ENCODE results near the gene EFCAB8. TPM values are rescaled to one million over a fixed set of nuclear protein-coding genes. Genes with fewer than 3 reads are reported as not detected.

The EFCAB8 gene
- total RNA-seq, 2 experiments from 2014 or later = not detected

GRCh38 chr20:32982617-32983458 lies 124.1 kb downstream of the EFCAB8 start:
- Histone ChIP-seq H3K4me3 (ENCODE audit: low read depth, low read length, poor library complexity, severe bottlenecking) (no peak overlapping the region), H4K20me1 (ENCODE audit: insufficient read depth, low read length) (no peaks in the 10 kb centered on the region), H3K79me2 (ENCODE audit: insufficient read depth, low read depth, low read length) (no peaks in the 10 kb centered on the region), H3K4me2 (ENCODE audit: low read length) (no peak overlapping the region), H2AFZ (ENCODE audit: low read length) (no peak overlapping the region), H3K9me2 (ENCODE audit: insufficient read depth, low read length) (no peaks in the 10 kb centered on the region), H3K9me3 (ENCODE audit: low read length) (no peaks in the 10 kb centered on the region), H3K4me1 (ENCODE audit: insufficient read depth, low read length, poor library complexity, severe bottlenecking) (no peaks in the 10 kb centered on the region), H3K36me3 (ENCODE audit: insufficient read depth, low read length) (no peaks in the 10 kb centered on the region), H3K27ac (ENCODE audit: low read depth, low read length, poor library complexity, severe bottlenecking) (no peak overlapping the region)
- no peak for DNase-seq (ENCODE audit: low spot score)
- ChIA-PET POLR2A (interaction anchor here (0.7 kb wide), 2 partner anchors 39 to 71 kb away, joined by 3 read pairs; no protein-coding TSS in a partner anchor), CTCF (ENCODE audit: unreplicated experiment) (no interaction called here)
- BruUV-seq (replicated peaks) = no TSS peak
- intact Hi-C loops (cut with micrococcal nuclease; ENCODE audit: unreplicated experiment) = no loop called here
- TF ChIP-seq CTCF (conservative IDR thresholded peaks at IDR 0.05; ENCODE audit: low read length) = no peak
- TF ChIP-seq EZH2phosphoT487 (IDR thresholded peaks at IDR 0.05; ENCODE audit: borderline replicate concordance, low read depth, low read length) = no peak

GRCh38 chr20:32983459-32984112 lies 124.9 kb downstream of the EFCAB8 start:
- Histone ChIP-seq H3K4me1 (ENCODE audit: insufficient read depth, low read length, poor library complexity, severe bottlenecking) (no peaks in the 10 kb centered on the region), H3K9me3 (ENCODE audit: low read length) (no peaks in the 10 kb centered on the region), H3K79me2 (ENCODE audit: insufficient read depth, low read depth, low read length) (no peaks in the 10 kb centered on the region), H3K4me3 (ENCODE audit: low read depth, low read length, poor library complexity, severe bottlenecking) (no peak overlapping the region), H4K20me1 (ENCODE audit: insufficient read depth, low read length) (no peaks in the 10 kb centered on the region), H3K9me2 (ENCODE audit: insufficient read depth, low read length) (no peaks in the 10 kb centered on the region), H3K4me2 (ENCODE audit: low read length) (no peak overlapping the region), H3K27ac (ENCODE audit: low read depth, low read length, poor library complexity, severe bottlenecking) (no peak overlapping the region), H3K36me3 (ENCODE audit: insufficient read depth, low read length) (no peaks in the 10 kb centered on the region), H2AFZ (ENCODE audit: low read length) (no peak overlapping the region)
- CTCF ChIA-PET (ENCODE audit: unreplicated experiment) = no interaction called here
- BruUV-seq (replicated peaks) = no TSS peak
- POLR2A ChIA-PET = interaction anchor here (0.7 kb wide), 1 partner anchor 71 kb away, joined by 3 read pairs; no protein-coding TSS in a partner anchor
- DNase-seq (ENCODE audit: low spot score) = no peak
- TF ChIP-seq EZH2phosphoT487 (IDR thresholded peaks at IDR 0.05; ENCODE audit: borderline replicate concordance, low read depth, low read length) (no peak), CTCF (conservative IDR thresholded peaks at IDR 0.05; ENCODE audit: low read length) (no peak)
- intact Hi-C loops (cut with micrococcal nuclease; ENCODE audit: unreplicated experiment) = no loop called here

GRCh38 chr20:32984196-32984595 lies 125.5 kb downstream of the EFCAB8 start:
- no peak for DNase-seq (ENCODE audit: low spot score)
- H3K4me1 ChIP-seq (ENCODE audit: insufficient read depth, low read length, poor library complexity, severe bottlenecking) = no peaks in the 10 kb centered on the region
- intact Hi-C loops (cut with micrococcal nuclease; ENCODE audit: unreplicated experiment) = no loop called here
- no peaks in the 10 kb centered on the region for H4K20me1 ChIP-seq (ENCODE audit: insufficient read depth, low read length)
- CTCF ChIA-PET (ENCODE audit: unreplicated experiment) = no interaction called here
- no peak overlapping the region for H3K4me3 ChIP-seq (ENCODE audit: low read depth, low read length, poor library complexity, severe bottlenecking)
- no TSS peak for BruUV-seq (replicated peaks)
- H3K27ac ChIP-seq (ENCODE audit: low read depth, low read length, poor library complexity, severe bottlenecking) = no peak overlapping the region
- H3K9me2 ChIP-seq (ENCODE audit: insufficient read depth, low read length) = no peaks in the 10 kb centered on the region
- no peaks in the 10 kb centered on the region for H3K36me3 ChIP-seq (ENCODE audit: insufficient read depth, low read length)
- POLR2A ChIA-PET = no interaction called here
- H2AFZ ChIP-seq (ENCODE audit: low read length) = no peak overlapping the region
- no peaks in the 10 kb centered on the region for H3K79me2 ChIP-seq (ENCODE audit: insufficient read depth, low read depth, low read length)
- no peak overlapping the region for H3K4me2 ChIP-seq (ENCODE audit: low read length)
- H3K9me3 ChIP-seq (ENCODE audit: low read length) = no peaks in the 10 kb centered on the region
- no peak for TF ChIP-seq CTCF (conservative IDR thresholded peaks at IDR 0.05; ENCODE audit: low read length)
- no peak for TF ChIP-seq EZH2phosphoT487 (IDR thresholded peaks at IDR 0.05; ENCODE audit: borderline replicate concordance, low read depth, low read length)

All from OCI-LY7 (cell line).